Parathyroid adenoma (tissue), 2 donors: ENCODE measurements around the gene CACNA1I.

Experiments used
- H2AFZ ChIP-seq: fragments of 300-600 bp; sonication (generic); one replicate; pipeline ENCODE4 v1.7.0; 2017; ENCODE audit warnings: antibody characterized with exemption, mild to moderate bottlenecking
- H3K27ac ChIP-seq: fragments of 300-600 bp; sonication (generic); one replicate; pipeline ENCODE4 v1.7.0; 2017
- H3K27me3 ChIP-seq: fragments of 300-600 bp; sonication (generic); one replicate; pipeline ENCODE4 v1.7.0; 2017; ENCODE audit warnings: low read length; ENCODE audit not compliant: control insufficient read depth, insufficient read depth
- H3K36me3 ChIP-seq: fragments of 300-600 bp; sonication (generic); one replicate; pipeline ENCODE4 v1.7.0; 2017; ENCODE audit warnings: low read length; ENCODE audit not compliant: control insufficient read depth, insufficient read depth
- H3K4me1 ChIP-seq: fragments of 300-600 bp; sonication (generic); one replicate; pipeline ENCODE4 v1.7.0; 2017; ENCODE audit warnings: control low read depth
- H3K4me2 ChIP-seq: fragments of 300-600 bp; sonication (generic); one replicate; pipeline ENCODE4 v1.7.0; 2017; ENCODE audit warnings: low read length
- H3K4me3 ChIP-seq: fragments of 300-600 bp; sonication (generic); one replicate; pipeline ENCODE4 v1.7.0; 2017; ENCODE audit warnings: low read depth, low read length
- H3K79me2 ChIP-seq: fragments of 300-600 bp; sonication (generic); one replicate; pipeline ENCODE4 v1.7.0; 2017; ENCODE audit warnings: control low read depth
- H3K9ac ChIP-seq: fragments of 300-600 bp; sonication (generic); one replicate; pipeline ENCODE4 v1.7.0; 2017; ENCODE audit warnings: mild to moderate bottlenecking
- H3K9me3 ChIP-seq: fragments of 300-600 bp; sonication (generic); one replicate; pipeline ENCODE4 v1.7.0; 2017; ENCODE audit warnings: low read length; ENCODE audit not compliant: control insufficient read depth
- TF ChIP-seq, protein P1 (sequence below): fragments of 300-600 bp; sonication (generic); IDR thresholded peaks from one replicate; pipeline ENCODE4 v1.7.0; 2017; ENCODE audit warnings: antibody characterized with exemption, mild to moderate bottlenecking
- donor health status: primary hyperparathyroidism.

Gene CACNA1I

GRCh38 chr22:39641660-39642310, 71.2 kb downstream of the CACNA1I start:
- no peaks in the 10 kb centered on the region for H3K36me3 ChIP-seq
- H3K4me1 ChIP-seq, result no peaks in the 10 kb centered on the region
- H3K9me3 ChIP-seq, result no peaks in the 10 kb centered on the region
- no peak overlapping the region for H3K9ac ChIP-seq
- H3K27me3 ChIP-seq, result no peaks in the 10 kb centered on the region
- H2AFZ ChIP-seq, result no peak overlapping the region
- H3K27ac ChIP-seq, result no peak overlapping the region
- TF ChIP-seq, protein P1, sequence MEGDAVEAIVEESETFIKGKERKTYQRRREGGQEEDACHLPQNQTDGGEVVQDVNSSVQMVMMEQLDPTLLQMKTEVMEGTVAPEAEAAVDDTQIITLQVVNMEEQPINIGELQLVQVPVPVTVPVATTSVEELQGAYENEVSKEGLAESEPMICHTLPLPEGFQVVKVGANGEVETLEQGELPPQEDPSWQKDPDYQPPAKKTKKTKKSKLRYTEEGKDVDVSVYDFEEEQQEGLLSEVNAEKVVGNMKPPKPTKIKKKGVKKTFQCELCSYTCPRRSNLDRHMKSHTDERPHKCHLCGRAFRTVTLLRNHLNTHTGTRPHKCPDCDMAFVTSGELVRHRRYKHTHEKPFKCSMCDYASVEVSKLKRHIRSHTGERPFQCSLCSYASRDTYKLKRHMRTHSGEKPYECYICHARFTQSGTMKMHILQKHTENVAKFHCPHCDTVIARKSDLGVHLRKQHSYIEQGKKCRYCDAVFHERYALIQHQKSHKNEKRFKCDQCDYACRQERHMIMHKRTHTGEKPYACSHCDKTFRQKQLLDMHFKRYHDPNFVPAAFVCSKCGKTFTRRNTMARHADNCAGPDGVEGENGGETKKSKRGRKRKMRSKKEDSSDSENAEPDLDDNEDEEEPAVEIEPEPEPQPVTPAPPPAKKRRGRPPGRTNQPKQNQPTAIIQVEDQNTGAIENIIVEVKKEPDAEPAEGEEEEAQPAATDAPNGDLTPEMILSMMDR, result no peak
- no peak overlapping the region for H3K4me3 ChIP-seq
- H3K79me2 ChIP-seq, result no peaks in the 10 kb centered on the region
- H3K4me2 ChIP-seq, result no peak overlapping the region

DNA sequence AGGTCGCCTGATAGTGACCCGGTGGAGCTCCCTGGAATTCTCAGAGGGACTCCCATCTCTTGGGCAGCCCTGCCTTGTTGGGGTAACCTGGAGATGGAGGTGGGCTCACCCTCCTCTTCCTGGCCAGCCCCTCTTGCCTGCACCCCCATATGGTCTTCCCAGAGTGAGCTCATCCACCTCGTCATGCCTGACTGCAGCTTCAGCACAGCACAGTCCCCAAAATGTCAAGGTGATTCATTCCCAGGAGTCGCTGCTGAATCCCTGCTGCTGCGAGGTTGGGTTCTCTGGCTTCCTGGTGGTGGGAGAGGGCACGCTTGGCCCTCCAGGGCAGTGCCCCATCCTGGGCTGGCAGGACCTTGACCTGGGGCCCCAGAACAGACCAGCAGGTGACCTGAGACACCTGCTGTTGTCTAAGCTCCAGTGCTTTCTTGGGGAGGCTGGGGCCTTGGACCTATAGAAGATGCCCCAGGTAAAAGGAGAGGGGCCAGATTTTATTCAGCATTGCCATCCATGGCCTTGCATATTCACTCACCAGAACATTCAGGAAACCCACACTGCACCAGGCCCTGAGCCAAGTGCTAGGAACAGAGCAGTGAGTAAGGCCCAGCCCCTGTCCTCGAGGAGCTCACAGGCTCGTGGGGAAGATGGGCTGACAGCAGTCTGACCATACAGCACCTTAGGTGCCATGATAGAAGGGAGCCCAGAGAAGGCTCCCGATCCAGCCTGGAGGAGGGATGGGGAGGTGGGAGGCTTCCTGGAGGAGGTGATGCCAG, 72.9 kb downstream of the CACNA1I start:
- H3K27ac ChIP-seq, result no peak overlapping the region
- no peak overlapping the region for H3K9ac ChIP-seq
- no peak overlapping the region for H3K4me3 ChIP-seq
- no peaks in the 10 kb centered on the region for H3K27me3 ChIP-seq
- no peaks in the 10 kb centered on the region for H3K36me3 ChIP-seq
- H2AFZ ChIP-seq, result no peak overlapping the region
- H3K4me1 ChIP-seq, result no peaks in the 10 kb centered on the region
- H3K9me3 ChIP-seq, result no peaks in the 10 kb centered on the region
- no peaks in the 10 kb centered on the region for H3K79me2 ChIP-seq
- no peak overlapping the region for H3K4me2 ChIP-seq
- TF ChIP-seq, protein P1, result no peak

DNA sequence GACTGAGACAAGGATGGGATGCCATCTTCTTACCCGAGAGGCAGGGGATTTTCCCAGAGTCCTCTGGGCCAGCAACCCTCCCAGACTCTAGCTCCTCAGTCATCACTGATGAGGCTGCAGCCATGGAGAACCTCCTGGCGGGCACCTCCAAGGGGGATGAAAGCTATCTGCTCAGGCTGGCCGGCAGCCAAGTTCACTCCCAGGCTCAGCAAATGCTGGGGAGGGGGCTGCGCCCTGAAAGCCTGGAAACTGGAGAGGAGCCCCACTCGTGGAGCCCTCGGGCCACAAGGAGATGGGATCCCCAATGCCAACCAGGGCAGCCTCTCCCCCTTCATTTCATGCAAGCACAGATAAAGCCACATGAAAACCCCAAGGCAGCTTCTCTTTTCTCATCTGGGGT, 75.0 kb downstream of the CACNA1I start:
- no peaks in the 10 kb centered on the region for H3K4me1 ChIP-seq
- no peaks in the 10 kb centered on the region for H3K9me3 ChIP-seq
- no peak overlapping the region for H2AFZ ChIP-seq
- H3K9ac ChIP-seq, result no peak overlapping the region
- no peak overlapping the region for H3K27ac ChIP-seq
- no peaks in the 10 kb centered on the region for H3K27me3 ChIP-seq
- H3K4me3 ChIP-seq, result no peak overlapping the region
- TF ChIP-seq, protein P1, result no peak
- H3K79me2 ChIP-seq, result no peaks in the 10 kb centered on the region
- no peak overlapping the region for H3K4me2 ChIP-seq
- no peaks in the 10 kb centered on the region for H3K36me3 ChIP-seq

DNA sequence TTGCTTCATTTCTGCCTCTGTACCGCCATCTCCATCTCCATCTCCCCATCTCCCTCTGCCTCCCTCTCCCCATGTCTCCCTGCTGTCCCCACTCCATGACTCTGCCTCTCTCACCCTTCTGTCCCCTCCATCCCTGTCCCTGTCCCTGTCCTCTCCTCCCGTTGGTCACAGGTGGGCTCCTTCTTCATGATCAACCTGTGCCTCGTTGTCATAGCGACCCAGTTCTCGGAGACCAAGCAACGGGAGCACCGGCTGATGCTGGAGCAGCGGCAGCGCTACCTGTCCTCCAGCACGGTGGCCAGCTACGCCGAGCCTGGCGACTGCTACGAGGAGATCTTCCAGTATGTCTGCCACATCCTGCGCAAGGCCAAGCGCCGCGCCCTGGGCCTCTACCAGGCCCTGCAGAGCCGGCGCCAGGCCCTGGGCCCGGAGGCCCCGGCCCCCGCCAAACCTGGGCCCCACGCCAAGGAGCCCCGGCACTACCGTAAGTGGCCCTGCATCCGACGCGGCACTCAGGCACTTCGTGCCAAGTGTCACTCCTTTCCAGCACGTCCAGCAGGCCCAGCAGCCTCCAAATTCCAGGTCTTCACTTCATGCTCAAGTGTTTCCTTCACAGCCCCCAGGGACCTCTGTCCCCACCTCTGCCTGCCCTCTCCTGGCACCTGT, 76.0 kb downstream of the CACNA1I start:
- no peak overlapping the region for H2AFZ ChIP-seq
- TF ChIP-seq, protein P1, result no peak
- no peaks in the 10 kb centered on the region for H3K4me1 ChIP-seq
- H3K9ac ChIP-seq, result no peak overlapping the region
- no peaks in the 10 kb centered on the region for H3K9me3 ChIP-seq
- no peaks in the 10 kb centered on the region for H3K27me3 ChIP-seq
- H3K4me3 ChIP-seq, result no peak overlapping the region
- H3K27ac ChIP-seq, result no peak overlapping the region
- no peak overlapping the region for H3K4me2 ChIP-seq
- H3K79me2 ChIP-seq, result no peaks in the 10 kb centered on the region
- no peaks in the 10 kb centered on the region for H3K36me3 ChIP-seq
